Heart left ventricle (tissue), 13 donors: ENCODE results near the gene SRGAP3.

Experiments
- POLR2A ChIP-seq, 2 donors: fragments of 450-650 bp; IDR thresholded peaks; one replicate each; pipeline ENCODE4 v1.6.1; 2017; ENCODE audit warnings: antibody characterized with exemption in 2 of 2, mild to moderate bottlenecking in 2 of 2, moderate library complexity in 2 of 2
- TF ChIP-seq, protein P1 (sequence below), 12 donors: fragments of 200-600 bp; sonication (generic) in 4 of 12; IDR thresholded peaks; one replicate each; pipeline versions ENCODE4 v1.5.0 to v1.8.0; 2018 to 2022; ENCODE audit warnings: antibody characterized with exemption in 12 of 12, mild to moderate bottlenecking in 5 of 12
- donor health status: ischemic (EF 13 %, LVEDD 7.1; RV severe dilation, severe dysfunction).
- donor health status: DM: no; HTN: yes; CAD: no.
- donor health status: DM: no; HTN: no; CAD: no.
- donor health status: ischemic (EF 25% LVEDD 6.9; RV normal size, moderate dysfunction).
- donor health status: ischemic (EF 25% LVEDD 5.7; RV mildly dilated, moderate dysfunction).
- donor health status: ischemic (EF 35%, LVEDD 5.7; RV mildly dilated, moderate dysfunction).
- donor health status: nonischemic (EF 11% LVEDD 7.7; RV severe dilation, severe dysfunction).
- donor health status: DM: yes; HTN: yes; CAD: no.
- donor health status: PGD.
- donor health status: ischemic (EF 29% LVEDD 5.4; RV normal size, mild dysfunction).
- donor health status: nonischemic (EF 23%, LVEDD 6.1; RV moderate dilation, normal function).

DNA sequence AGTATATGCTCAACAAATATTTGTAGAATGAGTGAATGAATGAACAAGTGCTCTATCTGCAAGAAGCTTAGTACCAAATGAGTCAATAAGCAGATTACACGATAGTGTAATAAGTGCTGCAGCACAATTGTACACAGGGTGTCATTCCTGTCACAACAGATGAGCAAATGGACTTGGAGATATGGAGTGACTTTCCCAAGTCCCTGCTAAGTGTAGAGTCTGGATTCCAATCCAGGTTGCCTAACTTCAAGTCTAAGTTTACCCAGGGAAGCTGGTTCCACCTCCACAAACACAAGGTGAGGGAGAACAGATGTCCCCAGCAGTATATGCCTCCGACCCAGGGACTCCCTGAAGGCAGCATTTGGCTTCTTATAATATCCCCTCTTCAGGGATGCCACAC is 208.4 kb downstream of the SRGAP3 start:
- TF ChIP-seq, protein P1, sequence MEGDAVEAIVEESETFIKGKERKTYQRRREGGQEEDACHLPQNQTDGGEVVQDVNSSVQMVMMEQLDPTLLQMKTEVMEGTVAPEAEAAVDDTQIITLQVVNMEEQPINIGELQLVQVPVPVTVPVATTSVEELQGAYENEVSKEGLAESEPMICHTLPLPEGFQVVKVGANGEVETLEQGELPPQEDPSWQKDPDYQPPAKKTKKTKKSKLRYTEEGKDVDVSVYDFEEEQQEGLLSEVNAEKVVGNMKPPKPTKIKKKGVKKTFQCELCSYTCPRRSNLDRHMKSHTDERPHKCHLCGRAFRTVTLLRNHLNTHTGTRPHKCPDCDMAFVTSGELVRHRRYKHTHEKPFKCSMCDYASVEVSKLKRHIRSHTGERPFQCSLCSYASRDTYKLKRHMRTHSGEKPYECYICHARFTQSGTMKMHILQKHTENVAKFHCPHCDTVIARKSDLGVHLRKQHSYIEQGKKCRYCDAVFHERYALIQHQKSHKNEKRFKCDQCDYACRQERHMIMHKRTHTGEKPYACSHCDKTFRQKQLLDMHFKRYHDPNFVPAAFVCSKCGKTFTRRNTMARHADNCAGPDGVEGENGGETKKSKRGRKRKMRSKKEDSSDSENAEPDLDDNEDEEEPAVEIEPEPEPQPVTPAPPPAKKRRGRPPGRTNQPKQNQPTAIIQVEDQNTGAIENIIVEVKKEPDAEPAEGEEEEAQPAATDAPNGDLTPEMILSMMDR (IDR thresholded peaks at IDR 0.05), result no peak
- no peak for TF ChIP-seq POLR2A (IDR thresholded peaks at IDR 0.05)
